Uterus (tissue), 4 donors: ENCODE results near the gene IAH1. TPM values are rescaled to one million over a fixed set of nuclear protein-coding genes. Genes with fewer than 3 reads are reported as not detected.

Experiments
- DNase-seq, 2 donors: peaks; one replicate each; pipeline ENCODE4 v3.0.0-alpha.2; 2019 to 2020
- H3K27ac ChIP-seq, 2 donors: fragments of 200-600 bp; sonication (generic); 1 replicate in 1 of 2; 2 replicates in 1 of 2; pipeline ENCODE4 v1.5.1; 2016 to 2018
- H3K27me3 ChIP-seq, 2 donors: fragments of 200-600 bp; sonication (generic); one replicate each; pipeline ENCODE4 v1.5.1; 2018 to 2019; ENCODE audit warnings: control low read depth in 1 of 2
- H3K36me3 ChIP-seq, 2 donors: fragments of 200-600 bp; sonication (generic); one replicate each; pipeline ENCODE4 v1.5.1; 2019; ENCODE audit warnings: control low read depth in 1 of 2
- H3K4me1 ChIP-seq, 2 donors: fragments of 200-600 bp; sonication (generic); one replicate each; pipeline ENCODE4 v1.5.1; 2018 to 2019; ENCODE audit warnings: control low read depth in 1 of 2
- H3K4me3 ChIP-seq, 2 donors: fragments of 200-600 bp; sonication (generic); 1 replicate in 1 of 2; 2 replicates in 1 of 2; pipeline ENCODE4 v1.5.1; 2018 to 2019; ENCODE audit warnings: mild to moderate bottlenecking in 1 of 2
- H3K9me3 ChIP-seq, 2 donors: fragments of 200-600 bp; sonication (generic); one replicate each; pipeline ENCODE4 v1.5.1; 2019; ENCODE audit warnings: control low read depth in 1 of 2
- POLR2A ChIP-seq, 2 donors: fragments of 450-650 bp; IDR thresholded peaks; one replicate each; pipeline ENCODE4 v1.6.1; 2016; ENCODE audit warnings: antibody characterized with exemption in 2 of 2, mild to moderate bottlenecking in 1 of 2, moderate library complexity in 1 of 2
- intact Hi-C: fragments of 100-400 bp; cut with DNase I; formaldehyde crosslinking; loops from one replicate; pipeline ENCODE4 v1.15.1; 2023; ENCODE audit warnings: low total_unique reads
- total RNA-seq, 4 donors: library from RNA; depleted of rRNA in 3 of 4; stranded (reverse); fragments of >200 nt in 3 of 4; gene quantifications; one replicate each; pipeline versions ENCODE4 v1.1.0 to v1.2.4, GENCODE V29; 2014 to 2023
- TF ChIP-seq, protein P1 (sequence below), 4 experiments: fragments of 200-600 bp in 2 of 4; fragments of 450-650 bp in 2 of 4; sonication (generic) in 2 of 4; IDR thresholded peaks; one replicate each; pipeline ENCODE4 v1.5.1; 2016 to 2019; ENCODE audit warnings: antibody characterized with exemption in 4 of 4, mild to moderate bottlenecking in 2 of 4, moderate library complexity in 1 of 4
- donor health status: DM: yes; HTN: yes; CAD: no.

Gene IAH1
- total RNA-seq, 4 donors from 2014 or later = 32.4 to 59.1 (median 38.1) TPM

DNA sequence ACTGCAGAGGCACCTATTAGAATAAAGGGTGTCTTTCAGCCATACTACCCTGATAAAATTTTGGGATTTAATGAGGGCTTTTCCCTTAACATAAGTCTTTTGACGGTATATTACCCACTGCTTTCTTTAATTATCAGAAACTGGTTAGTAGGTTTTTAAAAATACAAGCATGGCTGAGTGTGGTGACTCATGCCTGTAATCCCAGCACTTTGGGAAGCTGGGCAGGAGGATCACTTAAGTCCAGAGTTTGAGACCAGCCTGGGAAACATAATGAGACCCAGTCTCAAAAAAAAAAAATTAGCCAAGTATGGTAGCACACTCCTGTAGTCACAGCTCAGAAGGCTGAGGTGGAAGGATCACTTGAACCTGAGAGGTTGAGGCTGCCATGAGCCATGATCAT lies 34.8 kb upstream of the IAH1 start:
- no peak for DNase-seq
- Histone ChIP-seq H3K27ac (no peak overlapping the region), H3K9me3 (no peaks in the 10 kb centered on the region), H3K4me3 (no peak overlapping the region), H3K27me3 (no peaks in the 10 kb centered on the region), H3K36me3 (no peaks in the 10 kb centered on the region), H3K4me1 (no peaks in the 10 kb centered on the region)
- TF ChIP-seq, protein P1, sequence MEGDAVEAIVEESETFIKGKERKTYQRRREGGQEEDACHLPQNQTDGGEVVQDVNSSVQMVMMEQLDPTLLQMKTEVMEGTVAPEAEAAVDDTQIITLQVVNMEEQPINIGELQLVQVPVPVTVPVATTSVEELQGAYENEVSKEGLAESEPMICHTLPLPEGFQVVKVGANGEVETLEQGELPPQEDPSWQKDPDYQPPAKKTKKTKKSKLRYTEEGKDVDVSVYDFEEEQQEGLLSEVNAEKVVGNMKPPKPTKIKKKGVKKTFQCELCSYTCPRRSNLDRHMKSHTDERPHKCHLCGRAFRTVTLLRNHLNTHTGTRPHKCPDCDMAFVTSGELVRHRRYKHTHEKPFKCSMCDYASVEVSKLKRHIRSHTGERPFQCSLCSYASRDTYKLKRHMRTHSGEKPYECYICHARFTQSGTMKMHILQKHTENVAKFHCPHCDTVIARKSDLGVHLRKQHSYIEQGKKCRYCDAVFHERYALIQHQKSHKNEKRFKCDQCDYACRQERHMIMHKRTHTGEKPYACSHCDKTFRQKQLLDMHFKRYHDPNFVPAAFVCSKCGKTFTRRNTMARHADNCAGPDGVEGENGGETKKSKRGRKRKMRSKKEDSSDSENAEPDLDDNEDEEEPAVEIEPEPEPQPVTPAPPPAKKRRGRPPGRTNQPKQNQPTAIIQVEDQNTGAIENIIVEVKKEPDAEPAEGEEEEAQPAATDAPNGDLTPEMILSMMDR (IDR thresholded peaks at IDR 0.05) = no peak
- no peak for TF ChIP-seq POLR2A (IDR thresholded peaks at IDR 0.05)
- intact Hi-C loops = no loop called here

DNA sequence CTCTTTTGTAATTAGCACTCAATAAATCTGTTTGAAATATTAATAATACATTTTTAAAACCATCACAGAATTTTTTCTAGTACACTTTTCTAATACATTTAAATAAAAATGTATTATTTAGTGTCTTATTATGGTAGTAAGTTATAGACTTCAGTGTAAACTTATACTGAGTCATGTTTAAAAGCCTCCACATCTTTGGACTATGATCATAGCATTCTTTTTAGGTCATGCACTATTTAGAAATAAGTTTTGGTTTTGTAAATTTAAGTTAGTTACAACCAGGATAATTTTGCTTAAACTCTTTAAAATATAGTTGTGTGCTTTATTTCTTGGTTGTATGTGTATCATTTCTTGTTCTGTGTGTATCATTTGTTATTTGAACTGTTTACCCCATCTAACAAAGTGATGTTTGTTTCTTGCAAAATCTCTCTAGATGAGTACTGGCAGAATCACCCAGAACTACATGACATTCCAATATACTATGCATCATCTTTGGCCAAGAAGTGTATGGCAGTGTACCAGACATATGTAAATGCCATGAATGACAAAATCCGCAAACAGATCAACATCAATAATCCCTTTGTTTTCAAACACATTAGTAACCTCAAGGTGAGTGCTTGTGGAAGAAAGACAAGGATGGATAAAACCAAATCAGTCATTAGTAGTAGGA lies 34.2 kb upstream of the IAH1 start:
- Histone ChIP-seq H3K4me3 (no peak overlapping the region), H3K27ac (no peak overlapping the region), H3K9me3 (no peaks in the 10 kb centered on the region), H3K27me3 (no peaks in the 10 kb centered on the region), H3K36me3 (no peaks in the 10 kb centered on the region), H3K4me1 (no peaks in the 10 kb centered on the region)
- intact Hi-C loops = no loop called here
- TF ChIP-seq, protein P1 (IDR thresholded peaks at IDR 0.05) = no peak
- DNase-seq = no peak

DNA sequence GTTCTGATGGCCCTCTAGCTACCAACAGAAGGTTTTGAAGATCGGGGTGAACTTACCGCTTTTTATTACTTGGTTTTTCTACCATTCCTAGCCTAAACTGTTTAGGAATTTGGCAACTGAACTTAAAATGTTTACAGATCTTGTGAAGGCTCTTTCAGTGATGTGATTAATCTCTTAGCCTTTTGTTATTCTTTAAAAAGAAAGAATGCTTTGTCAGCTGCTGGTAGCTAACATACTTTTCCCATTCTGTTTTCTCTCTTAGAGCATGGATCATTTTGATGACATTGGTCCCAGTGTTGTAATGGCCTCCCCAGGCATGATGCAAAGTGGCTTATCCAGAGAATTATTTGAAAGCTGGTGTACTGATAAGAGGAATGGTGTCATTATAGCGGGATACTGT lies 32.8 kb upstream of the IAH1 start:
- no peak overlapping the region for H3K4me3 ChIP-seq
- no peaks in the 10 kb centered on the region for H3K4me1 ChIP-seq
- intact Hi-C loops = no loop called here
- no peaks in the 10 kb centered on the region for H3K9me3 ChIP-seq
- no peaks in the 10 kb centered on the region for H3K36me3 ChIP-seq
- TF ChIP-seq, protein P1 (IDR thresholded peaks at IDR 0.05) = no peak
- no peak for TF ChIP-seq POLR2A (IDR thresholded peaks at IDR 0.05)
- H3K27ac ChIP-seq = no peak overlapping the region
- DNase-seq = no peak
- no peaks in the 10 kb centered on the region for H3K27me3 ChIP-seq

DNA sequence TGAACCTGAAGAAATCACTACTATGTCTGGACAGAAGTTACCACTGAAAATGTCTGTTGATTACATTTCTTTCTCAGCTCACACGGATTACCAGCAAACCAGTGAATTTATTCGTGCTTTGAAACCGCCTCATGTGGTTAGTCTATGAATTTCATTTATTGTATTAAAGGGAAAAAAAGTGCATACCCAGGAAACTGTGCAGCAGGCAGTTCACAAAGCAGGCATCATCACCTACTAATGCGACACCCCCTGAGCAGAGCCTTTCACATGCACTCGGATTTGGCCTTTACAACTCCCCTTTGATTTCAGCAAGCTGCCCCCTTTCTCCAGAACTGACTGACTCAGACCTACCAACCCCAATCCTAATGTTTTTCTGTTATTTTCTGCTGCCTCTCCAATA lies 30.8 kb upstream of the IAH1 start:
- Histone ChIP-seq H3K36me3 (no peaks in the 10 kb centered on the region), H3K4me1 (no peaks in the 10 kb centered on the region), H3K27ac (no peak overlapping the region), H3K27me3 (no peaks in the 10 kb centered on the region), H3K9me3 (no peaks in the 10 kb centered on the region), H3K4me3 (no peak overlapping the region)
- intact Hi-C loops = no loop called here
- DNase-seq = no peak
- no peak for TF ChIP-seq POLR2A (IDR thresholded peaks at IDR 0.05)
- TF ChIP-seq, protein P1 (IDR thresholded peaks at IDR 0.05) = no peak

DNA sequence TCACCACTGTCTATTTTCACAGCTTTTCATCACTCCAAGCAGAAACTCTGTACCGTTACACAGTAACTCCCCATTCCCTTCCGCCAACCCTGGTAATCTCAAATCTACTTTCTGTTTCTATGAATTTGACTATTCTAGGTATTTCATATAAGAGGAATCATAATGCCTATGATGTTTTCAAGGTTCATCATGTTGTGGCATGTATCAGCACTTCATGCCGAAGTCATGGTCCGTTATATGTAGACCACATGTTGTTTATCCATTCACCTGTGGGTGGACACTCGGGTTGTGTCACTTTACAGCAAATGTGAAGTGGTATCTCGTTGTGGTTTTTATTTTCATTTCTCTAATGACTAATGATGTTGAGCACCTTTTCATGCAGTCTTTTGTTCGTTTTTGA lies 29.3 kb upstream of the IAH1 start:
- Histone ChIP-seq H3K27ac (no peak overlapping the region), H3K27me3 (no peaks in the 10 kb centered on the region), H3K4me1 (no peaks in the 10 kb centered on the region), H3K9me3 (no peaks in the 10 kb centered on the region), H3K4me3 (no peak overlapping the region), H3K36me3 (no peaks in the 10 kb centered on the region)
- intact Hi-C loops = no loop called here
- no peak for DNase-seq
- TF ChIP-seq, protein P1 (IDR thresholded peaks at IDR 0.05) = no peak
- TF ChIP-seq POLR2A (IDR thresholded peaks at IDR 0.05) = no peak
